Common myeloid progenitor, CD34-positive (primary cell): ENCODE results near the gene SRL.

Experiments used
- CTCF ChIA-PET: fragments of 350-600 bp; sonication (Branson Sonifier 250); formaldehyde crosslinking; loops from one replicate; lab custom pipeline; 2021; ENCODE audit warnings: antibody characterized with exemption; lab: Charles Lee
- POLR2A ChIA-PET: fragments of 350-600 bp; sonication (Branson Sonifier 250); formaldehyde crosslinking; loops from one replicate; lab custom pipeline; 2021; ENCODE audit warnings: antibody characterized with exemption; lab: Charles Lee
- DNase-seq, 3 donors: peaks; one replicate each; pipeline versions ENCODE4 v3.0.0 to v3.0.0-alpha.2; 2013
- H3K27ac ChIP-seq, 2 experiments: 1 replicate in 1 of 2; 2 replicates in 1 of 2; pipeline ENCODE4 v1.7.0; 2013; ENCODE audit warnings: inconsistent platforms in 2 of 2, low read length in 2 of 2, mild to moderate bottlenecking in 2 of 2, low read depth in 1 of 2, moderate library complexity in 1 of 2; ENCODE audit not compliant: severe bottlenecking in 2 of 2, insufficient read depth in 1 of 2, poor library complexity in 1 of 2
- H3K27me3 ChIP-seq, 5 experiments: replicated peaks in 2 of 5; 1 replicate in 3 of 5; 2 replicates in 2 of 5; pipeline versions ENCODE4 v1.6.1 to v1.7.0; 2013; ENCODE audit warnings: low read length in 4 of 5, mild to moderate bottlenecking in 2 of 5, moderate library complexity in 2 of 5, inconsistent platforms in 1 of 5; ENCODE audit not compliant: insufficient read depth in 5 of 5, control insufficient read depth in 4 of 5
- H3K36me3 ChIP-seq, 4 experiments: 1 replicate in 2 of 4; 2 replicates in 2 of 4; pipeline versions ENCODE4 v1.6.1 to v1.7.0; 2013; ENCODE audit warnings: low read length in 3 of 4, control low read depth in 1 of 4, mild to moderate bottlenecking in 1 of 4; ENCODE audit not compliant: control insufficient read depth in 4 of 4, insufficient read depth in 4 of 4
- H3K4me1 ChIP-seq, 4 experiments: 1 replicate in 3 of 4; 2 replicates in 1 of 4; pipeline versions ENCODE4 v1.6.1 to v1.7.1; 2013; ENCODE audit warnings: low read length in 3 of 4, mild to moderate bottlenecking in 3 of 4, control low read depth in 1 of 4, inconsistent platforms in 1 of 4, moderate library complexity in 1 of 4; ENCODE audit not compliant: control insufficient read depth in 4 of 4, insufficient read depth in 4 of 4; ENCODE audit errors: control extremely low read depth in 1 of 4
- H3K4me3 ChIP-seq, 7 experiments: 1 replicate in 4 of 7; 2 replicates in 3 of 7; pipeline versions ENCODE4 v1.5.1 to v1.7.0; 2013; ENCODE audit warnings: mild to moderate bottlenecking in 7 of 7, low read length in 6 of 7, moderate library complexity in 6 of 7, inconsistent platforms in 2 of 7, low read depth in 2 of 7, control low read depth in 1 of 7; ENCODE audit not compliant: insufficient read depth in 4 of 7, control insufficient read depth in 1 of 7; ENCODE audit errors: extremely low read depth in 1 of 7
- H3K9me3 ChIP-seq, 5 experiments: 1 replicate in 4 of 5; 2 replicates in 1 of 5; pipeline versions ENCODE4 v1.6.1 to v1.7.1; 2013; ENCODE audit warnings: low read length in 4 of 5, mild to moderate bottlenecking in 2 of 5, inconsistent platforms in 1 of 5, low read depth in 1 of 5, moderate library complexity in 1 of 5; ENCODE audit not compliant: control insufficient read depth in 4 of 5, insufficient read depth in 2 of 5; ENCODE audit errors: control extremely low read depth in 1 of 5
- WGBS: methylation state at CpG from one replicate; pipeline ENCODE4 v1.1.5; 2013; ENCODE audit not compliant: insufficient coverage; 5-methylcytosine and 5-hydroxymethylcytosine counted together

The SRL gene

GRCh38 chr16:4231367-4231766, 10.5 kb downstream of the SRL start:
- Histone ChIP-seq H3K9me3 (peaks cover 0 to 6% (median 0%) of the 10 kb centered on the region in 5 experiments), H3K27me3 (no peaks in the 10 kb centered on the region), H3K36me3 (no peaks in the 10 kb centered on the region), H3K4me1 (no peaks in the 10 kb centered on the region), H3K4me3 (no peak overlapping the region), H3K27ac (no peak overlapping the region)
- ChIA-PET CTCF (interaction anchor here (0.6 to 1.4 kb wide), 5 partner anchors 9 to 58 kb away, joined by 3 read pairs; no protein-coding TSS in a partner anchor), POLR2A (no interaction called here)
- WGBS = 64% methylated on average over 10 of the region's 10 CpGs
- no peak for DNase-seq

- 100% methylated on average over 2 of the region's 2 CpGs for WGBS
- ChIA-PET POLR2A (no interaction called here), CTCF (no interaction called here)
- H3K36me3 ChIP-seq = no peaks in the 10 kb centered on the region
- no peak overlapping the region for H3K4me3 ChIP-seq
- H3K27me3 ChIP-seq = no peaks in the 10 kb centered on the region
- no peaks in the 10 kb centered on the region for H3K4me1 ChIP-seq
- H3K9me3 ChIP-seq = no peaks in the 10 kb centered on the region
- no peak overlapping the region for H3K27ac ChIP-seq
- DNase-seq = no peak
Measured at GRCh38 chr16:4227040-4227332, 14.9 kb downstream of the SRL start.

GRCh38 chr16:4226251-4227039, 15.4 kb downstream of the SRL start:
- Histone ChIP-seq H3K9me3 (no peaks in the 10 kb centered on the region), H3K27ac (no peak overlapping the region), H3K4me3 (no peak overlapping the region), H3K27me3 (no peaks in the 10 kb centered on the region), H3K4me1 (no peaks in the 10 kb centered on the region), H3K36me3 (no peaks in the 10 kb centered on the region)
- CTCF ChIA-PET = no interaction called here
- no peak for DNase-seq
- 89% methylated on average over 5 of the region's 5 CpGs for WGBS
- POLR2A ChIA-PET = no interaction called here

GRCh38 chr16:4225075-4225474, 16.8 kb downstream of the SRL start:
- CTCF ChIA-PET = no interaction called here

GRCh38 chr16:4220358-4220757, 21.5 kb downstream of the SRL start:
- POLR2A ChIA-PET = no interaction called here
- no peak for DNase-seq
- no peak overlapping the region for H3K27ac ChIP-seq
- CTCF ChIA-PET = interaction anchor here (1.1 kb wide), 1 partner anchor 12 kb away, joined by 3 read pairs; no protein-coding TSS in a partner anchor
- H3K4me1 ChIP-seq = no peaks in the 10 kb centered on the region
- 92% methylated on average over 2 of the region's 5 CpGs for WGBS
- peaks cover 0 to 3% (median 0%) of the 10 kb centered on the region in 5 experiments for H3K27me3 ChIP-seq
- H3K9me3 ChIP-seq = no peaks in the 10 kb centered on the region
- H3K4me3 ChIP-seq = no peak overlapping the region
- H3K36me3 ChIP-seq = no peaks in the 10 kb centered on the region

More at GRCh38 chr16:4225075-4225474, 16.8 kb downstream of the SRL start:
- no peaks in the 10 kb centered on the region for H3K27me3 ChIP-seq
- no peaks in the 10 kb centered on the region for H3K9me3 ChIP-seq
- POLR2A ChIA-PET = no interaction called here
- no peak overlapping the region for H3K27ac ChIP-seq
- no peak overlapping the region for H3K4me3 ChIP-seq
- WGBS = no CpG with 5 or more reads among the region's 2 CpGs
- no peaks in the 10 kb centered on the region for H3K4me1 ChIP-seq
- no peak for DNase-seq
- no peaks in the 10 kb centered on the region for H3K36me3 ChIP-seq

- no peak overlapping the region for H3K27ac ChIP-seq
- WGBS = 99% methylated on average over 14 of the region's 14 CpGs
- H3K36me3 ChIP-seq = no peaks in the 10 kb centered on the region
- H3K9me3 ChIP-seq = no peaks in the 10 kb centered on the region
- H3K4me1 ChIP-seq = no peaks in the 10 kb centered on the region
- no peak overlapping the region for H3K4me3 ChIP-seq
- POLR2A ChIA-PET = no interaction called here
- CTCF ChIA-PET = interaction anchor here (0.8 to 2.5 kb wide), 3 partner anchors 14 to 52 kb away, joined by 5 to 8 read pairs (median 6); no protein-coding TSS in a partner anchor
- H3K27me3 ChIP-seq = peaks cover 0 to 3% (median 0%) of the 10 kb centered on the region in 5 experiments
- no peak for DNase-seq
Measured at GRCh38 chr16:4218202-4218601, 23.7 kb downstream of the SRL start.
